HepG2 (cell line): ENCODE results near the gene KCNE4. TPM values are rescaled to one million over a fixed set of nuclear protein-coding genes. Genes with fewer than 3 reads are reported as not detected.

ENCODE experiments used
- CBX1 ChIP-seq: IDR thresholded peaks from one replicate; pipeline ENCODE4 v1.6.1; 2016; ENCODE audit warnings: antibody characterized with exemption, low read depth
- KLF16 ChIP-seq, 2 experiments: sonication (generic) in 1 of 2; formaldehyde crosslinking in 1 of 2; IDR thresholded peaks; 2 replicates each; pipeline versions ENCODE4 v1.6.1 to v1.8.0; 2016 to 2023; ENCODE audit warnings: missing genetic modification reagents in 2 of 2, missing compliant biosample characterization in 1 of 2
- REXO4 ChIP-seq: sonication (generic); formaldehyde crosslinking; IDR thresholded peaks from 2 replicates; pipeline ENCODE4 v1.8.0; 2022; ENCODE audit warnings: missing genetic modification reagents, mild to moderate bottlenecking, borderline replicate concordance
- RNF2 ChIP-seq: fragments of 450-650 bp; conservative IDR thresholded peaks from 2 replicates; pipeline ENCODE4 v1.6.1; 2016; ENCODE audit warnings: low read depth
- SUZ12 ChIP-seq: fragments of 150-350 bp; IDR thresholded peaks from 2 replicates; pipeline ENCODE4 v1.6.1; 2014; ENCODE audit warnings: low read depth, low read length
- ZNF441 ChIP-seq: sonication (generic); formaldehyde crosslinking; IDR thresholded peaks from 2 replicates; pipeline ENCODE4 v1.7.0; 2021; ENCODE audit warnings: missing genetic modification reagents, borderline replicate concordance
- ZNF598 ChIP-seq: sonication (generic); formaldehyde crosslinking; IDR thresholded peaks from 2 replicates; pipeline ENCODE4 v1.5.1; 2020; ENCODE audit warnings: mild to moderate bottlenecking, missing genetic modification reagents, borderline replicate concordance
- ZNF678 ChIP-seq: sonication (generic); formaldehyde crosslinking; IDR thresholded peaks from 2 replicates; pipeline ENCODE4 v1.4.0; 2020; ENCODE audit warnings: mild to moderate bottlenecking, missing genetic modification reagents
- ZNF83 ChIP-seq: sonication (generic); formaldehyde crosslinking; IDR thresholded peaks from 2 replicates; pipeline ENCODE4 v1.4.0; 2020; ENCODE audit warnings: missing genetic modification reagents, mild to moderate bottlenecking, borderline replicate concordance
- polyA plus RNA-seq, 8 experiments: library from polyadenylated mRNA; depleted of rRNA in 3 of 8; stranded (reverse) in 7 of 8; unstranded in 1 of 8; fragments of >200 nt; fragmentation: Illumina TruSeq in 4 of 8; extraction: Trizol in 4 of 8; gene quantifications; 2 replicates each; pipeline versions ENCODE4 v1.2.1 to v1.2.3, GENCODE V29; 2011 to 2016; ENCODE audit warnings: low read depth in 4 of 8, missing spikeins in 1 of 8, mixed read lengths in 1 of 8; ENCODE audit not compliant: insufficient read depth in 1 of 8
- total RNA-seq, 5 experiments: library from RNA; depleted of rRNA; stranded (reverse); fragments of >200 nt; fragmentation: Illumina TruSeq; extraction: Trizol; gene quantifications; 2 replicates each; pipeline ENCODE4 v1.2.3, GENCODE V29; 2016; ENCODE audit warnings: low read depth in 1 of 5
- TF ChIP-seq, protein P1 (sequence below): sonication (generic); formaldehyde crosslinking; IDR thresholded peaks from 2 replicates; pipeline ENCODE4 v1.9.0; 2021; ENCODE audit warnings: missing genetic modification reagents, mild to moderate bottlenecking, borderline replicate concordance
- TF ChIP-seq, protein P2 (sequence below): sonication (generic); formaldehyde crosslinking; IDR thresholded peaks from 2 replicates; pipeline ENCODE4 v1.4.0; 2020; ENCODE audit warnings: mild to moderate bottlenecking, low read depth, missing genetic modification reagents
- TF ChIP-seq, protein P3 (sequence below): sonication (generic); formaldehyde crosslinking; IDR thresholded peaks from 2 replicates; pipeline ENCODE4 v1.4.0; 2020; ENCODE audit warnings: missing genetic modification reagents, borderline replicate concordance

Gene KCNE4
- total and polyA plus RNA-seq, 2 of the 13 experiments (the other 11 are each of a cell fraction or from before 2014, with no cell fraction given), result not detected

DNA sequence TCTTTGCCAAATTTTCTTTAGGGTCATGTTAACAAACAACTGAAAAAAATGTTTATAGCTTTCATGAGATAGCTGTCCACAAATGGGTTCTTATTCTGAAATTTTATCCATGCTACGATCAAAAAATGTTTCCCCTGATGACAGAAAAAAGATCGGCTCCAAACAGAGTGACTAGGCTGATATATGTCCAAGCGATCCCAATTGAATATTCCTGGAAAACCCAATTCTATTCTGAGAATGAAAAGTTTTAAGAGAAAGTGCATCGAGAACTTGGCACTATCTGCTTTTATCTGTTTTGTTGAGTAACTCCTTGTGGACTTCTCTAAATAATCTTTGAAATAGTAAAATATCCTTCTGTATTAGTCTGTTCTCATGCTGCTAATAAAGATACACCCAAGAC is 19.1 kb downstream of the KCNE4 start (continued):
- TF ChIP-seq, protein P1, sequence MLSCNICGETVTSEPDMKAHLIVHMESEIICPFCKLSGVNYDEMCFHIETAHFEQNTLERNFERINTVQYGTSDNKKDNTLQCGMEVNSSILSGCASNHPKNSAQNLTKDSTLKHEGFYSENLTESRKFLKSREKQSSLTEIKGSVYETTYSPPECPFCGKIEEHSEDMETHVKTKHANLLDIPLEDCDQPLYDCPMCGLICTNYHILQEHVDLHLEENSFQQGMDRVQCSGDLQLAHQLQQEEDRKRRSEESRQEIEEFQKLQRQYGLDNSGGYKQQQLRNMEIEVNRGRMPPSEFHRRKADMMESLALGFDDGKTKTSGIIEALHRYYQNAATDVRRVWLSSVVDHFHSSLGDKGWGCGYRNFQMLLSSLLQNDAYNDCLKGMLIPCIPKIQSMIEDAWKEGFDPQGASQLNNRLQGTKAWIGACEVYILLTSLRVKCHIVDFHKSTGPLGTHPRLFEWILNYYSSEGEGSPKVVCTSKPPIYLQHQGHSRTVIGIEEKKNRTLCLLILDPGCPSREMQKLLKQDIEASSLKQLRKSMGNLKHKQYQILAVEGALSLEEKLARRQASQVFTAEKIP, result no peak
- TF ChIP-seq CBX1 (no peak), ZNF598 (CRISPR knock-in tag) (no peak), KLF16 (CRISPR knock-in tag; IDR thresholded peaks at IDR 0.05) (no peak), RNF2 (no peak), SUZ12 (no peak), ZNF441 (CRISPR knock-in tag) (no peak), REXO4 (CRISPR knock-in tag) (no peak), ZNF83 (CRISPR knock-in tag) (no peak), ZNF678 (CRISPR knock-in tag) (no peak)
- TF ChIP-seq, protein P2, sequence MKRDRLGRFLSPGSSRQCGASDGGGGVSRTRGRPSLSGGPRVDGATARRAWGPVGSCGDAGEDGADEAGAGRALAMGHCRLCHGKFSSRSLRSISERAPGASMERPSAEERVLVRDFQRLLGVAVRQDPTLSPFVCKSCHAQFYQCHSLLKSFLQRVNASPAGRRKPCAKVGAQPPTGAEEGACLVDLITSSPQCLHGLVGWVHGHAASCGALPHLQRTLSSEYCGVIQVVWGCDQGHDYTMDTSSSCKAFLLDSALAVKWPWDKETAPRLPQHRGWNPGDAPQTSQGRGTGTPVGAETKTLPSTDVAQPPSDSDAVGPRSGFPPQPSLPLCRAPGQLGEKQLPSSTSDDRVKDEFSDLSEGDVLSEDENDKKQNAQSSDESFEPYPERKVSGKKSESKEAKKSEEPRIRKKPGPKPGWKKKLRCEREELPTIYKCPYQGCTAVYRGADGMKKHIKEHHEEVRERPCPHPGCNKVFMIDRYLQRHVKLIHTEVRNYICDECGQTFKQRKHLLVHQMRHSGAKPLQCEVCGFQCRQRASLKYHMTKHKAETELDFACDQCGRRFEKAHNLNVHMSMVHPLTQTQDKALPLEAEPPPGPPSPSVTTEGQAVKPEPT (CRISPR knock-in tag), result no peak
- TF ChIP-seq, protein P3, sequence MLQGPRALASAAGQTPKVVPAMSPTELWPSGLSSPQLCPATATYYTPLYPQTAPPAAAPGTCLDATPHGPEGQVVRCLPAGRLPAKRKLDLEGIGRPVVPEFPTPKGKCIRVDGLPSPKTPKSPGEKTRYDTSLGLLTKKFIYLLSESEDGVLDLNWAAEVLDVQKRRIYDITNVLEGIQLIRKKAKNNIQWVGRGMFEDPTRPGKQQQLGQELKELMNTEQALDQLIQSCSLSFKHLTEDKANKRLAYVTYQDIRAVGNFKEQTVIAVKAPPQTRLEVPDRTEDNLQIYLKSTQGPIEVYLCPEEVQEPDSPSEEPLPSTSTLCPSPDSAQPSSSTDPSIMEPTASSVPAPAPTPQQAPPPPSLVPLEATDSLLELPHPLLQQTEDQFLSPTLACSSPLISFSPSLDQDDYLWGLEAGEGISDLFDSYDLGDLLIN, result no peak
